Upper lobe of left lung (tissue), 6 donors: ENCODE data around the gene PIGW. TPM values are rescaled to one million over a fixed set of nuclear protein-coding genes. Genes with fewer than 3 reads are reported as not detected.

Source experiments
- ATAC-seq, 2 donors: fragments of 200-7000 bp; cut with Tn5 transposase; one replicate each; pipeline ENCODE4 v1.9.1; 2022; ENCODE audit warnings: mild to moderate bottlenecking in 2 of 2, moderate library complexity in 2 of 2; ENCODE audit not compliant: low FRiP score in 2 of 2
- DNase-seq, 2 donors: peaks; one replicate each; pipeline ENCODE4 v3.0.0-alpha.2; 2019 to 2020
- H3K27ac ChIP-seq, 4 donors: fragments of 200-600 bp; sonication (generic); one replicate each; pipeline ENCODE4 v1.5.1; 2016 to 2019
- H3K27me3 ChIP-seq, 4 donors: fragments of 200-600 bp; sonication (generic); one replicate each; pipeline ENCODE4 v1.5.1; 2017 to 2019
- H3K36me3 ChIP-seq, 4 donors: fragments of 200-600 bp; sonication (generic); one replicate each; pipeline ENCODE4 v1.5.1; 2016 to 2019
- H3K4me1 ChIP-seq, 4 donors: fragments of 200-600 bp; sonication (generic); one replicate each; pipeline ENCODE4 v1.5.1; 2018 to 2019
- H3K4me3 ChIP-seq, 4 donors: fragments of 200-600 bp; sonication (generic); one replicate each; pipeline ENCODE4 v1.5.1; 2017 to 2019; ENCODE audit warnings: mild to moderate bottlenecking in 2 of 4, moderate library complexity in 1 of 4
- H3K9me3 ChIP-seq, 4 donors: fragments of 200-600 bp; sonication (generic); one replicate each; pipeline ENCODE4 v1.5.1; 2018 to 2019
- CTCF ChIP-seq, 6 experiments: fragments of 450-650 bp in 4 of 6; fragments of 200-600 bp in 2 of 6; sonication (generic) in 2 of 6; IDR thresholded peaks; one replicate each; pipeline ENCODE4 v1.5.1; 2016 to 2019; ENCODE audit warnings: antibody characterized with exemption in 6 of 6
- EP300 ChIP-seq, 4 donors: sonication (generic); formaldehyde crosslinking; IDR thresholded peaks; one replicate each; pipeline ENCODE4 v1.5.1; 2017; ENCODE audit warnings: antibody characterized with exemption in 4 of 4, control low read depth in 2 of 4
- POLR2A ChIP-seq, 4 donors: fragments of 450-650 bp; IDR thresholded peaks; one replicate each; pipeline ENCODE4 v1.5.1; 2016 to 2017; ENCODE audit warnings: antibody characterized with exemption in 4 of 4, mild to moderate bottlenecking in 2 of 4
- POLR2AphosphoS5 ChIP-seq, 2 donors: sonication (generic); formaldehyde crosslinking; IDR thresholded peaks; one replicate each; pipeline ENCODE4 v1.5.1; 2017; ENCODE audit warnings: antibody characterized with exemption in 2 of 2
- WGBS, 2 donors: methylation state at CpG; one replicate each; pipeline ENCODE4 v1.1.5; 2017 to 2018; 5-methylcytosine and 5-hydroxymethylcytosine counted together
- total RNA-seq, 6 donors: library from RNA; depleted of rRNA in 4 of 6; stranded (reverse); fragments of >200 nt in 4 of 6; gene quantifications; one replicate each; pipeline versions ENCODE4 v1.1.0 to v1.2.1, GENCODE V29; 2016 to 2021
- donor health status: DM: no; HTN: no; CAD: no; lungs with moderate emphysema.
- donor health status: DM: no; HTN: yes; CAD: no; lungs with severe emphysema.

The PIGW gene
- total RNA-seq, 6 donors from 2014 or later, result 0.67 to 11.9 (median 9.3) TPM; not detected in 1

- DNase-seq, result no peak
- no peak for ATAC-seq
- 94 to 99% methylated on average over 7 of the region's 7 CpGs for WGBS, 2 donors
Measured at GRCh38 chr17:36503456-36504155, 31.2 kb upstream of the PIGW start.

GRCh38 chr17:36504156-36504545, 30.6 kb upstream of the PIGW start:
- no peak for TF ChIP-seq EP300 (IDR thresholded peaks at IDR 0.05)
- TF ChIP-seq CTCF (IDR thresholded peaks at IDR 0.05), result no peak
- no peak for TF ChIP-seq POLR2A (IDR thresholded peaks at IDR 0.05)
- no peak for TF ChIP-seq POLR2AphosphoS5 (IDR thresholded peaks at IDR 0.05)
- no peak for ATAC-seq
- WGBS, 2 donors, result 92 to 95% methylated on average over 2 to 5 of the region's 5 CpGs

More at GRCh38 chr17:36503456-36504155, 31.2 kb upstream of the PIGW start:
- H3K36me3 ChIP-seq, result peaks cover 3 to 64% (median 39%) of the 10 kb centered on the region in 4 donors
- TF ChIP-seq POLR2A (IDR thresholded peaks at IDR 0.05), result no peak
- TF ChIP-seq EP300 (IDR thresholded peaks at IDR 0.05), result no peak
- TF ChIP-seq POLR2AphosphoS5 (IDR thresholded peaks at IDR 0.05), result no peak
- no peak for TF ChIP-seq CTCF (IDR thresholded peaks at IDR 0.05)
- H3K9me3 ChIP-seq, result no peaks in the 10 kb centered on the region
- no peaks in the 10 kb centered on the region for H3K27me3 ChIP-seq
- no peak overlapping the region for H3K4me3 ChIP-seq
- H3K4me1 ChIP-seq, result no peaks in the 10 kb centered on the region
- no peak overlapping the region for H3K27ac ChIP-seq

GRCh38 chr17:36505171-36505570, 29.6 kb upstream of the PIGW start:
- Histone ChIP-seq H3K4me1 (no peaks in the 10 kb centered on the region), H3K36me3 (peaks cover 0 to 68% (median 44%) of the 10 kb centered on the region in 4 donors), H3K27ac (no peak overlapping the region), H3K9me3 (no peaks in the 10 kb centered on the region), H3K27me3 (no peaks in the 10 kb centered on the region), H3K4me3 (no peak overlapping the region)
- DNase-seq (no peak), ATAC-seq (no peak)
- 92 to 94% methylated on average over 2 to 8 of the region's 8 CpGs for WGBS, 2 donors
- no peak for TF ChIP-seq EP300 (IDR thresholded peaks at IDR 0.05)
- TF ChIP-seq POLR2A (IDR thresholded peaks at IDR 0.05), result no peak
- TF ChIP-seq POLR2AphosphoS5 (IDR thresholded peaks at IDR 0.05), result no peak

More at GRCh38 chr17:36504156-36504545, 30.6 kb upstream of the PIGW start:
- no peaks in the 10 kb centered on the region for H3K4me1 ChIP-seq
- no peak overlapping the region for H3K4me3 ChIP-seq
- no peak overlapping the region for H3K27ac ChIP-seq
- no peaks in the 10 kb centered on the region for H3K9me3 ChIP-seq
- peaks cover 0 to 62% (median 42%) of the 10 kb centered on the region in 4 donors for H3K36me3 ChIP-seq
- H3K27me3 ChIP-seq, result no peaks in the 10 kb centered on the region
- DNase-seq, result no peak

- Histone ChIP-seq H3K9me3 (no peaks in the 10 kb centered on the region), H3K27ac (no peak overlapping the region), H3K36me3 (peaks cover 0 to 71% (median 44%) of the 10 kb centered on the region in 4 donors), H3K27me3 (no peaks in the 10 kb centered on the region), H3K4me1 (no peaks in the 10 kb centered on the region), H3K4me3 (no peak overlapping the region)
- ATAC-seq (no peak), DNase-seq (no peak)
- TF ChIP-seq POLR2A (IDR thresholded peaks at IDR 0.05), result no peak
- no peak for TF ChIP-seq EP300 (IDR thresholded peaks at IDR 0.05)
- no peak for TF ChIP-seq POLR2AphosphoS5 (IDR thresholded peaks at IDR 0.05)
- TF ChIP-seq CTCF (IDR thresholded peaks at IDR 0.05), result no peak
- WGBS, 2 donors, result 73 to 81% methylated on average over 4 to 6 of the region's 6 CpGs
Measured at GRCh38 chr17:36506249-36506826, 28.4 kb upstream of the PIGW start.

GRCh38 chr17:36506831-36507230, 28.0 kb upstream of the PIGW start:
- no peak for TF ChIP-seq POLR2A (IDR thresholded peaks at IDR 0.05)
- no peak for TF ChIP-seq CTCF (IDR thresholded peaks at IDR 0.05)
- no peak for TF ChIP-seq POLR2AphosphoS5 (IDR thresholded peaks at IDR 0.05)
- no peak for TF ChIP-seq EP300 (IDR thresholded peaks at IDR 0.05)
- peaks cover 0 to 73% (median 43%) of the 10 kb centered on the region in 4 donors for H3K36me3 ChIP-seq

More at GRCh38 chr17:36506831-36507230, 28.0 kb upstream of the PIGW start:
- H3K27ac ChIP-seq, result no peak overlapping the region
- H3K27me3 ChIP-seq, result no peaks in the 10 kb centered on the region
- DNase-seq, result no peak
- no peak for ATAC-seq
- no peaks in the 10 kb centered on the region for H3K9me3 ChIP-seq
- H3K4me3 ChIP-seq, result no peak overlapping the region
- 94 to 99% methylated on average over 9 to 11 of the region's 11 CpGs for WGBS, 2 donors
- H3K4me1 ChIP-seq, result no peaks in the 10 kb centered on the region
